Vagina (tissue), 2 donors: ENCODE measurements around the gene SLC7A8. TPM values are rescaled to one million over a fixed set of nuclear protein-coding genes. Genes with fewer than 3 reads are reported as not detected.

ENCODE experiments used
- DNase-seq, 2 donors: peaks; one replicate each; pipeline ENCODE4 v3.0.0-alpha.2; 2017; ENCODE audit errors: extremely low spot score in 2 of 2
- H3K27ac ChIP-seq: fragments of 200-600 bp; sonication (generic); one replicate; pipeline ENCODE4 v1.5.1; 2019
- H3K27me3 ChIP-seq: fragments of 200-600 bp; sonication (generic); one replicate; pipeline ENCODE4 v1.5.1; 2019
- H3K36me3 ChIP-seq, 2 donors: fragments of 200-600 bp; sonication (generic); one replicate each; pipeline ENCODE4 v1.5.1; 2017 to 2019
- H3K4me1 ChIP-seq: fragments of 200-600 bp; sonication (generic); one replicate; pipeline ENCODE4 v1.5.1; 2019
- H3K4me3 ChIP-seq, 2 donors: fragments of 200-600 bp; sonication (generic); 1 replicate in 1 of 2; 2 replicates in 1 of 2; pipeline ENCODE4 v1.5.1; 2016 to 2019
- H3K9me3 ChIP-seq: fragments of 200-600 bp; sonication (generic); one replicate; pipeline ENCODE4 v1.5.1; 2019
- CTCF ChIP-seq, 3 experiments: fragments of 450-650 bp in 2 of 3; fragments of 200-600 bp in 1 of 3; sonication (generic) in 1 of 3; IDR thresholded peaks; one replicate each; pipeline ENCODE4 v1.5.1; 2017 to 2019; ENCODE audit warnings: antibody characterized with exemption in 3 of 3, mild to moderate bottlenecking in 2 of 3, moderate library complexity in 2 of 3
- POLR2A ChIP-seq, 2 donors: fragments of 450-650 bp; IDR thresholded peaks; one replicate each; pipeline ENCODE4 v1.6.1; 2017; ENCODE audit warnings: antibody characterized with exemption in 2 of 2, mild to moderate bottlenecking in 2 of 2, moderate library complexity in 2 of 2
- POLR2AphosphoS5 ChIP-seq, 2 donors: sonication (generic); formaldehyde crosslinking; IDR thresholded peaks; one replicate each; pipeline ENCODE4 v1.9.0; 2017; ENCODE audit warnings: antibody characterized with exemption in 2 of 2, mild to moderate bottlenecking in 2 of 2, low read depth in 1 of 2; ENCODE audit not compliant: insufficient read depth in 1 of 2
- intact Hi-C: fragments of 100-400 bp; cut with DNase I; formaldehyde crosslinking; loops from one replicate; pipeline ENCODE4 v1.15.1; 2023
- total RNA-seq: library from RNA; depleted of rRNA; stranded (reverse); fragments of >200 nt; gene quantifications from one replicate; pipeline ENCODE4 v1.2.3, GENCODE V29; 2016

Gene SLC7A8
- total RNA-seq, 1 donor from 2014 or later, result 68.5 TPM

- no peaks in the 10 kb centered on the region for H3K27me3 ChIP-seq
- no peaks in the 10 kb centered on the region for H3K9me3 ChIP-seq
- H3K36me3 ChIP-seq, result peaks cover 0 to 14% of the 10 kb centered on the region in 2 donors
- no peak overlapping the region for H3K4me3 ChIP-seq
- peaks cover 23% of the 10 kb centered on the region for H3K4me1 ChIP-seq
- DNase-seq, result no peak
- TF ChIP-seq POLR2AphosphoS5 (IDR thresholded peaks at IDR 0.05; ENCODE audit: insufficient read depth in 1 of 2, low read depth in 1 of 2), result no peak
- TF ChIP-seq CTCF (IDR thresholded peaks at IDR 0.05), result no peak
- TF ChIP-seq POLR2A (IDR thresholded peaks at IDR 0.05), result no peak
- intact Hi-C loops, result no loop called here
- H3K27ac ChIP-seq, result no peak overlapping the region
These were observed 60.0 kb downstream of the SLC7A8 start for GRCh38 chr14:23123419-23123818.

- H3K27ac ChIP-seq, result peak overlapping the region; percentile 68
- no peaks in the 10 kb centered on the region for H3K27me3 ChIP-seq
These were observed 61.4 kb downstream of the SLC7A8 start for GRCh38 chr14:23122086-23122485.

GRCh38 chr14:23121361-23121771, 62.1 kb downstream of the SLC7A8 start:
- TF ChIP-seq CTCF (IDR thresholded peaks at IDR 0.05), result no peak
- no peak for TF ChIP-seq POLR2A (IDR thresholded peaks at IDR 0.05)
- TF ChIP-seq POLR2AphosphoS5 (IDR thresholded peaks at IDR 0.05; ENCODE audit: insufficient read depth in 1 of 2, low read depth in 1 of 2), result no peak
- no peak overlapping the region for H3K4me3 ChIP-seq
- H3K36me3 ChIP-seq, result no peaks in the 10 kb centered on the region
- no peaks in the 10 kb centered on the region for H3K27me3 ChIP-seq
- H3K27ac ChIP-seq, result peak overlapping the region; percentile 68
- DNase-seq, result no peak
- peaks cover 23% of the 10 kb centered on the region for H3K4me1 ChIP-seq
- intact Hi-C loops, result loop anchor here (2.0 kb wide), 1 partner anchor 65 kb away; no protein-coding TSS in a partner anchor
- no peaks in the 10 kb centered on the region for H3K9me3 ChIP-seq

More at GRCh38 chr14:23122086-23122485, 61.4 kb downstream of the SLC7A8 start:
- Histone ChIP-seq H3K4me3 (no peak overlapping the region), H3K36me3 (peaks cover 0 to 4% of the 10 kb centered on the region in 2 donors), H3K9me3 (no peaks in the 10 kb centered on the region), H3K4me1 (peaks cover 23% of the 10 kb centered on the region)
- TF ChIP-seq POLR2AphosphoS5 (IDR thresholded peaks at IDR 0.05; ENCODE audit: insufficient read depth in 1 of 2, low read depth in 1 of 2), result no peak
- TF ChIP-seq CTCF (IDR thresholded peaks at IDR 0.05), result no peak
- no peak for TF ChIP-seq POLR2A (IDR thresholded peaks at IDR 0.05)
- intact Hi-C loops, result no loop called here
- no peak for DNase-seq

GRCh38 chr14:23120541-23121251, 62.8 kb downstream of the SLC7A8 start:
- H3K4me3 ChIP-seq, result no peak overlapping the region
- no peaks in the 10 kb centered on the region for H3K27me3 ChIP-seq
- no peak for DNase-seq
- H3K27ac ChIP-seq, result peak overlapping the region; percentile 68
- intact Hi-C loops, result loop anchor here (2.0 kb wide), 1 partner anchor 66 kb away; no protein-coding TSS in a partner anchor
- H3K4me1 ChIP-seq, result peaks cover 23% of the 10 kb centered on the region
- TF ChIP-seq POLR2A (IDR thresholded peaks at IDR 0.05) (peak in 1 of 2 donors; percentile 26), CTCF (IDR thresholded peaks at IDR 0.05) (peak; percentile 99 to 100 (median 100)), POLR2AphosphoS5 (IDR thresholded peaks at IDR 0.05; ENCODE audit: insufficient read depth in 1 of 2, low read depth in 1 of 2) (peak; percentile 64 to 80)
- no peaks in the 10 kb centered on the region for H3K9me3 ChIP-seq
- H3K36me3 ChIP-seq, result no peaks in the 10 kb centered on the region
